ENCODE measurements around the gene ST3GAL3. TPM values are rescaled to one million over a fixed set of nuclear protein-coding genes. Genes with fewer than 3 reads are reported as not detected.

ST3GAL3 gene
- total RNA-seq, 1 experiment from 2014 or later, result 8.3 TPM

- no peak overlapping the region for H3K23ac ChIP-seq (ENCODE audit: insufficient read length, low read depth, low read length)
- no peak for DNase-seq
- no peak overlapping the region for H3K18ac ChIP-seq (ENCODE audit: insufficient read length, low read depth, low read length)
- no peaks in the 10 kb centered on the region for H4K20me1 ChIP-seq (ENCODE audit: control insufficient read depth, insufficient read depth, insufficient read length)
- H2BK12ac ChIP-seq (ENCODE audit: insufficient read length, low read depth, low read length), result no peak overlapping the region
- Mint-ChIP-seq H3K4me3 (no peak overlapping the region), H3K36me3 (ENCODE audit: insufficient read depth in 1 of 3, low read depth in 3 of 3) (peaks cover 0 to 14% (median 4%) of the 10 kb centered on the region in 3 experiments; a peak in 4 of 7 replicates), H3K27me3 (ENCODE audit: low read depth) (no peaks in the 10 kb centered on the region), H3K4me1 (no peaks in the 10 kb centered on the region), H3K9me3 (no peaks in the 10 kb centered on the region; a peak in 1 of 5 replicates), H3K27ac (no peak overlapping the region)
- no peak for TF ChIP-seq CTCF (conservative IDR thresholded peaks at IDR 0.05)
- no peak overlapping the region for H4K91ac ChIP-seq (ENCODE audit: insufficient read length, low read depth, low read length)
- no peak overlapping the region for H2BK20ac ChIP-seq (ENCODE audit: low read depth, low read length, poor library complexity, severe bottlenecking)
- no peak overlapping the region for H2AK5ac ChIP-seq (ENCODE audit: insufficient read length, low read length)
- no peak overlapping the region for H3K14ac ChIP-seq (ENCODE audit: insufficient read depth, low read length)
- no CpG with 5 or more reads among the region's 1 CpG for WGBS (ENCODE audit: extremely low coverage, insufficient read length, low lambda C conversion rate)
- H3K4me2 ChIP-seq (ENCODE audit: insufficient read depth, insufficient read length, low read length), result no peak overlapping the region
- no peak overlapping the region for H4K5ac ChIP-seq (ENCODE audit: insufficient read length, low read depth, low read length)
- H3K4me1 ChIP-seq (ENCODE audit: insufficient read depth, low read length), result no peaks in the 10 kb centered on the region
- no peak overlapping the region for H2AFZ ChIP-seq (ENCODE audit: low read length)
- no peaks in the 10 kb centered on the region for H3K79me2 ChIP-seq (ENCODE audit: insufficient read depth, low read length)
- no peak overlapping the region for H3K27ac ChIP-seq (ENCODE audit: insufficient read length, low read depth, low read length)
- no peak overlapping the region for H3K56ac ChIP-seq (ENCODE audit: insufficient read length, low read depth, low read length)
- H3K27me3 ChIP-seq (ENCODE audit: insufficient read depth, low read length), result no peaks in the 10 kb centered on the region
- no peak overlapping the region for H3K9ac ChIP-seq (ENCODE audit: extremely low read depth, insufficient read length, low read length)
- no peaks in the 10 kb centered on the region for H3K23me2 ChIP-seq (ENCODE audit: insufficient read length, low read depth, low read length, poor library complexity, severe bottlenecking)
- no peaks in the 10 kb centered on the region for H3K9me3 ChIP-seq (ENCODE audit: control insufficient read depth, low read depth, low read length)
- no peak overlapping the region for H2BK15ac ChIP-seq (ENCODE audit: low read depth, low read length)
- no peak overlapping the region for H3K4ac ChIP-seq (ENCODE audit: low read depth, low read length)
- H2BK120ac ChIP-seq (ENCODE audit: low read depth, low read length, poor library complexity, severe bottlenecking), result no peak overlapping the region
- peaks cover 3% of the 10 kb centered on the region for H3K79me1 ChIP-seq (ENCODE audit: insufficient read depth, low read depth, low read length, poor library complexity, severe bottlenecking)
- H3T11ph ChIP-seq (ENCODE audit: low read length), result no peak overlapping the region
- H4K8ac ChIP-seq (replicated peaks; ENCODE audit: insufficient read length, low read depth, low read length), result no peak overlapping the region
- H2BK5ac ChIP-seq (ENCODE audit: insufficient read length, low read length), result no peak overlapping the region
Observed at GRCh38 chr1:43750083-43750482, 42.7 kb downstream of the ST3GAL3 start.
